HepG2 (cell line): Measurements from ENCODE around the gene NEU1. TPM values are rescaled to one million over a fixed set of nuclear protein-coding genes. Genes with fewer than 3 reads are reported as not detected.
A peak's percentile ranks its signal among the peaks of the same experiment; 100 is the strongest.

Experiments used
- ATAC-seq: fragments of 200-7000 bp; cut with Tn5 transposase; 3 replicates; pipeline ENCODE4 v1.9.1; 2020; ENCODE audit warnings: mild to moderate bottlenecking, moderate library complexity
- BruUV-seq: library from RNA; stranded (reverse); fragments of 400-500 nt; replicated peaks from 2 replicates; lab custom pipeline; 2021; lab: Mats Ljungman, UMichigan
- CTCF ChIA-PET: fragments of 300-600 bp; formaldehyde crosslinking; extraction: SDS; loops from one replicate; lab custom pipeline; 2021; ENCODE audit warnings: low total read pairs, inconsistent platforms, low intra/inter-chr PET ratio; lab: Yijun Ruan, JAX
- POLR2A ChIA-PET: fragments of 350-600 bp; sonication (Branson Sonifier 250); formaldehyde crosslinking; loops from one replicate; lab custom pipeline; 2020; ENCODE audit warnings: antibody characterized with exemption, inconsistent platforms; lab: Yijun Ruan, JAX
- DNase-seq: peaks from one replicate; pipeline ENCODE4 v3.0.0-alpha.2; 2015; ENCODE audit warnings: low spot score
- FAIRE-seq: peaks from 3 replicates; lab custom pipeline; 2011; peaks lifted over from hg19 to GRCh38; lab: Jason Lieb, UNC
- H2AFZ ChIP-seq: one replicate; pipeline ENCODE4 v1.6.1; 2011; ENCODE audit warnings: low read length, inconsistent platforms
- H3K27ac ChIP-seq: fragments of 300-600 bp; 3 replicates; pipeline ENCODE4 v1.8.0; 2011; ENCODE audit warnings: mixed run types, mild to moderate bottlenecking, mixed read lengths, low read length, inconsistent platforms; ENCODE audit not compliant: insufficient read depth; ENCODE audit errors: extremely low read length
- H3K27me3 ChIP-seq, 2 experiments: fragments of 200-600 bp in 1 of 2; 2 replicates in 1 of 2; 3 replicates in 1 of 2; pipeline versions ENCODE4 v1.6.0 to v1.8.0; 2011; ENCODE audit warnings: low read length in 2 of 2, mild to moderate bottlenecking in 2 of 2, moderate library complexity in 2 of 2, inconsistent platforms in 1 of 2; ENCODE audit not compliant: insufficient read depth in 2 of 2, control insufficient read depth in 1 of 2
- H3K36me3 ChIP-seq, 2 experiments: fragments of 200-600 bp in 1 of 2; replicated peaks in 1 of 2; 2 replicates in 1 of 2; 3 replicates in 1 of 2; pipeline versions ENCODE4 v1.5.1 to v1.8.0; 2011; ENCODE audit warnings: low read length in 2 of 2, inconsistent platforms in 1 of 2; ENCODE audit not compliant: insufficient read depth in 2 of 2, control insufficient read depth in 1 of 2
- H3K4me1 ChIP-seq: 2 replicates; pipeline ENCODE4 v1.5.1; 2012; ENCODE audit warnings: low read length, inconsistent platforms; ENCODE audit not compliant: insufficient read depth
- H3K4me2 ChIP-seq: 2 replicates; pipeline ENCODE4 v1.6.0; 2011; ENCODE audit warnings: low read depth, low read length, inconsistent platforms
- H3K4me3 ChIP-seq, 3 experiments: fragments of 200-600 bp in 1 of 3; sonication (generic), shearing (Covaris generic) in 1 of 3; replicated peaks in 1 of 3; 2 replicates each; pipeline ENCODE4 v1.5.1; 2011 to 2016; ENCODE audit warnings: low read length in 3 of 3, inconsistent platforms in 2 of 3, low read depth in 2 of 3, mild to moderate bottlenecking in 2 of 3, control low read depth in 1 of 3, mixed read lengths in 1 of 3; ENCODE audit not compliant: insufficient read depth in 1 of 3
- H3K79me2 ChIP-seq: one replicate; pipeline ENCODE4 v1.6.1; 2011; ENCODE audit warnings: low read length, inconsistent platforms; ENCODE audit not compliant: insufficient read depth
- H3K9ac ChIP-seq: 2 replicates; pipeline ENCODE4 v1.6.0; 2011; ENCODE audit warnings: mild to moderate bottlenecking, low read depth, low read length, inconsistent platforms; ENCODE audit not compliant: insufficient read depth
- H3K9me3 ChIP-seq: 2 replicates; pipeline ENCODE4 v1.5.1; 2012; ENCODE audit warnings: mild to moderate bottlenecking, low read length
- H4K20me1 ChIP-seq: 2 replicates; pipeline ENCODE4 v1.6.0; 2011; ENCODE audit warnings: inconsistent platforms, mild to moderate bottlenecking, low read length, moderate library complexity; ENCODE audit not compliant: insufficient read depth
- ARNT ChIP-seq: fragments of 450-650 bp; IDR thresholded peaks from 2 replicates; pipeline ENCODE4 v1.6.1; 2017
- PHF5A ChIP-seq: IDR thresholded peaks from one replicate; pipeline ENCODE4 v1.6.1; 2018; ENCODE audit warnings: low read depth, missing genetic modification reagents; ENCODE audit not compliant: unreplicated experiment
- PRPF4 ChIP-seq: fragments of 200-400 bp; formaldehyde crosslinking; IDR thresholded peaks from 2 replicates; pipeline ENCODE4 v1.6.1; 2016; ENCODE audit warnings: low read length, low read depth; ENCODE audit not compliant: poor library complexity, severe bottlenecking
- REPIN1 ChIP-seq: sonication (generic); formaldehyde crosslinking; IDR thresholded peaks from 2 replicates; pipeline ENCODE4 v1.8.0; 2022; ENCODE audit warnings: missing genetic modification reagents, low read depth, mild to moderate bottlenecking, borderline replicate concordance
- RFXAP ChIP-seq: sonication (generic); formaldehyde crosslinking; IDR thresholded peaks from 2 replicates; pipeline ENCODE4 v1.4.0; 2020; ENCODE audit warnings: missing genetic modification reagents, borderline replicate concordance
- SALL2 ChIP-seq: sonication (generic); formaldehyde crosslinking; IDR thresholded peaks from 2 replicates; pipeline ENCODE4 v1.8.1; 2023; ENCODE audit warnings: mild to moderate bottlenecking, missing genetic modification reagents, inconsistent platforms
- SCMH1 ChIP-seq: sonication (generic); formaldehyde crosslinking; IDR thresholded peaks from 2 replicates; pipeline ENCODE4 v1.9.0; 2021; ENCODE audit warnings: missing genetic modification reagents, mild to moderate bottlenecking, borderline replicate concordance
- SMAD1 ChIP-seq: sonication (generic); formaldehyde crosslinking; IDR thresholded peaks from 2 replicates; pipeline ENCODE4 v1.4.0; 2020; ENCODE audit warnings: missing genetic modification reagents, low read depth, mild to moderate bottlenecking, borderline replicate concordance
- SP2 ChIP-seq: sonication (generic); formaldehyde crosslinking; IDR thresholded peaks from 2 replicates; pipeline ENCODE4 v1.5.1; 2020; ENCODE audit warnings: mild to moderate bottlenecking, missing genetic modification reagents
- ZBTB3 ChIP-seq: sonication (generic); formaldehyde crosslinking; IDR thresholded peaks from 2 replicates; pipeline ENCODE4 v1.4.0; 2020; ENCODE audit warnings: low read depth, mild to moderate bottlenecking, moderate library complexity, missing genetic modification reagents, borderline replicate concordance
- ZNF10 ChIP-seq: sonication (generic); formaldehyde crosslinking; IDR thresholded peaks from 2 replicates; pipeline ENCODE4 v1.4.0; 2020; ENCODE audit warnings: mild to moderate bottlenecking, low read depth, missing genetic modification reagents, borderline replicate concordance
- ZNF251 ChIP-seq: sonication (generic); formaldehyde crosslinking; IDR thresholded peaks from 2 replicates; pipeline ENCODE4 v1.9.0; 2021; ENCODE audit warnings: mild to moderate bottlenecking, missing genetic modification reagents
- ZNF256 ChIP-seq: sonication (generic); formaldehyde crosslinking; conservative IDR thresholded peaks from 2 replicates; pipeline ENCODE4 v1.4.0; 2020; ENCODE audit warnings: missing genetic modification reagents
- ZNF274 ChIP-seq: sonication (generic); formaldehyde crosslinking; IDR thresholded peaks from 2 replicates; pipeline ENCODE4 v1.5.1; 2020; ENCODE audit warnings: mild to moderate bottlenecking, missing genetic modification reagents
- ZNF558 ChIP-seq: sonication (generic); formaldehyde crosslinking; IDR thresholded peaks from 2 replicates; pipeline ENCODE4 v1.9.0; 2022; ENCODE audit warnings: mild to moderate bottlenecking, missing genetic modification reagents, borderline replicate concordance
- ZNF570 ChIP-seq: sonication (generic); formaldehyde crosslinking; IDR thresholded peaks from 2 replicates; pipeline ENCODE4 v1.4.0; 2020; ENCODE audit warnings: mild to moderate bottlenecking, missing genetic modification reagents, borderline replicate concordance
- ZNF878 ChIP-seq: sonication (generic); formaldehyde crosslinking; IDR thresholded peaks from 2 replicates; pipeline ENCODE4 v1.8.1; 2023; ENCODE audit warnings: mild to moderate bottlenecking, missing genetic modification reagents, moderate library complexity
- ZSCAN22 ChIP-seq: sonication (generic); formaldehyde crosslinking; IDR thresholded peaks from 2 replicates; pipeline ENCODE4 v1.4.0; 2020; ENCODE audit warnings: mild to moderate bottlenecking, missing genetic modification reagents
- ZSCAN25 ChIP-seq: sonication (generic); formaldehyde crosslinking; IDR thresholded peaks from 2 replicates; pipeline ENCODE4 v1.8.0; 2022; ENCODE audit warnings: mild to moderate bottlenecking, missing genetic modification reagents
- WGBS: methylation state at CpG from one replicate; pipeline ENCODE4 v1.1.6; 2017; ENCODE audit warnings: low lambda C conversion rate; 5-methylcytosine and 5-hydroxymethylcytosine counted together
- in situ Hi-C: cut with HindIII; loops from 2 replicates; pipeline ENCODE4 v1.10.0; 2017; ENCODE audit warnings: low pct_unique_long_range_greater_than_20kb; ENCODE audit not compliant: extremely low pct_ligation_motif_present
- intact Hi-C: fragments of 100-400 bp; cut with micrococcal nuclease; formaldehyde crosslinking; loops from one replicate; pipeline ENCODE4 v1.10.0; 2022; ENCODE audit not compliant: unreplicated experiment
- polyA plus RNA-seq, 8 experiments: library from polyadenylated mRNA; depleted of rRNA in 3 of 8; stranded (reverse) in 7 of 8; unstranded in 1 of 8; fragments of >200 nt; fragmentation: Illumina TruSeq in 4 of 8; extraction: Trizol in 4 of 8; gene quantifications; 2 replicates each; pipeline versions ENCODE4 v1.2.1 to v1.2.3, GENCODE V29; 2011 to 2016; ENCODE audit warnings: low read depth in 4 of 8, missing spikeins in 1 of 8, mixed read lengths in 1 of 8; ENCODE audit not compliant: insufficient read depth in 1 of 8
- total RNA-seq, 5 experiments: library from RNA; depleted of rRNA; stranded (reverse); fragments of >200 nt; fragmentation: Illumina TruSeq; extraction: Trizol; gene quantifications; 2 replicates each; pipeline ENCODE4 v1.2.3, GENCODE V29; 2016; ENCODE audit warnings: low read depth in 1 of 5
- TF ChIP-seq, protein P1 (sequence below): sonication (generic); formaldehyde crosslinking; IDR thresholded peaks from 2 replicates; pipeline ENCODE4 v1.5.1; 2020; ENCODE audit warnings: missing genetic modification reagents, mild to moderate bottlenecking, borderline replicate concordance
- TF ChIP-seq, protein P2 (sequence below): sonication (generic); formaldehyde crosslinking; IDR thresholded peaks from 2 replicates; pipeline ENCODE4 v1.4.0; 2020; ENCODE audit warnings: mild to moderate bottlenecking, missing genetic modification reagents

NEU1 gene
- total and polyA plus RNA-seq, 2 of the 13 experiments (the other 11 are each of a cell fraction or from before 2014, with no cell fraction given) = 215 to 297 TPM

- TF ChIP-seq, protein P1, sequence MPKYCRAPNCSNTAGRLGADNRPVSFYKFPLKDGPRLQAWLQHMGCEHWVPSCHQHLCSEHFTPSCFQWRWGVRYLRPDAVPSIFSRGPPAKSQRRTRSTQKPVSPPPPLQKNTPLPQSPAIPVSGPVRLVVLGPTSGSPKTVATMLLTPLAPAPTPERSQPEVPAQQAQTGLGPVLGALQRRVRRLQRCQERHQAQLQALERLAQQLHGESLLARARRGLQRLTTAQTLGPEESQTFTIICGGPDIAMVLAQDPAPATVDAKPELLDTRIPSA (CRISPR knock-in tag) = no peak
- TF ChIP-seq ZSCAN22 = no peak
- no peak for TF ChIP-seq ZNF256 (CRISPR knock-in tag)
- TF ChIP-seq ARNT = no peak
- no peak for TF ChIP-seq ZSCAN25 (CRISPR knock-in tag)
- no peak for TF ChIP-seq PRPF4
Observed at GRCh38 chr6:31879143-31879542, 16.5 kb upstream of the NEU1 start (continued).

GRCh38 chr6:31878726-31879125 lies 16.1 kb upstream of the NEU1 start, which contains the start of gene SLC44A4:
SLC44A4 (minus strand) TSS chr6:31878997; CDS start chr6:31878980, 17 bp downstream.
- peak within 1 kb of the TSS; percentile 8 for H2AFZ ChIP-seq
- intact Hi-C loops (no loop called here), in situ Hi-C loops (no loop called here)
- no peak within 1 kb of the TSS for H3K27ac ChIP-seq
- H3K4me3 ChIP-seq = peak within 1 kb of the TSS; percentile 42 to 72 (median 46)
- H3K36me3 ChIP-seq = peaks cover 21 to 39% of the 10 kb centered on the region in 2 experiments
- H3K79me2 ChIP-seq = no peaks in the 10 kb centered on the region
- 76% methylated on average over 18 of the region's 18 CpGs for WGBS
- H3K4me1 ChIP-seq = peaks cover 41% of the 10 kb centered on the region
- ChIA-PET POLR2A (interaction anchor here (1.1 to 7.2 kb wide), 2 partner anchors 11 to 14 kb away, joined by 3 to 103 read pairs; partner anchors contain the start of gene NEU1), CTCF (no interaction called here)
- no peak for FAIRE-seq
- H4K20me1 ChIP-seq = no peaks in the 10 kb centered on the region
- ATAC-seq = no peak
- BruUV-seq = no TSS peak
- peak within 1 kb of the TSS; percentile 65 for H3K9ac ChIP-seq
- H3K27me3 ChIP-seq = no peaks in the 10 kb centered on the region
- H3K9me3 ChIP-seq = no peaks in the 10 kb centered on the region
- no peak for DNase-seq
- H3K4me2 ChIP-seq = peak within 1 kb of the TSS; percentile 92
- TF ChIP-seq RFXAP (CRISPR knock-in tag) = no peak
- TF ChIP-seq ZNF274 = no peak
- no peak for TF ChIP-seq SCMH1
- no peak for TF ChIP-seq ZNF10
- no peak for TF ChIP-seq SMAD1
- TF ChIP-seq ZNF256 (CRISPR knock-in tag) = no peak
- no peak for TF ChIP-seq ZNF558 (CRISPR knock-in tag)
- TF ChIP-seq, protein P2, sequence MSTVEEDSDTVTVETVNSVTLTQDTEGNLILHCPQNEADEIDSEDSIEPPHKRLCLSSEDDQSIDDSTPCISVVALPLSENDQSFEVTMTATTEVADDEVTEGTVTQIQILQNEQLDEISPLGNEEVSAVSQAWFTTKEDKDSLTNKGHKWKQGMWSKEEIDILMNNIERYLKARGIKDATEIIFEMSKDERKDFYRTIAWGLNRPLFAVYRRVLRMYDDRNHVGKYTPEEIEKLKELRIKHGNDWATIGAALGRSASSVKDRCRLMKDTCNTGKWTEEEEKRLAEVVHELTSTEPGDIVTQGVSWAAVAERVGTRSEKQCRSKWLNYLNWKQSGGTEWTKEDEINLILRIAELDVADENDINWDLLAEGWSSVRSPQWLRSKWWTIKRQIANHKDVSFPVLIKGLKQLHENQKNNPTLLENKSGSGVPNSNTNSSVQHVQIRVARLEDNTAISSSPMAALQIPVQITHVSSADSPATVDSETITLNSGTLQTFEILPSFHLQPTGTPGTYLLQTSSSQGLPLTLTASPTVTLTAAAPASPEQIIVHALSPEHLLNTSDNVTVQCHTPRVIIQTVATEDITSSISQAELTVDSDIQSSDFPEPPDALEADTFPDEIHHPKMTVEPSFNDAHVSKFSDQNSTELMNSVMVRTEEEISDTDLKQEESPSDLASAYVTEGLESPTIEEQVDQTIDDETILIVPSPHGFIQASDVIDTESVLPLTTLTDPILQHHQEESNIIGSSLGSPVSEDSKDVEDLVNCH (CRISPR knock-in tag) = no peak
- TF ChIP-seq SALL2 (CRISPR knock-in tag) = no peak
- no peak for TF ChIP-seq REPIN1 (CRISPR knock-in tag)
- TF ChIP-seq PHF5A = no peak
- no peak for TF ChIP-seq ZNF570 (CRISPR knock-in tag)
- TF ChIP-seq SP2 (CRISPR knock-in tag) = no peak
- TF ChIP-seq ZBTB3 (CRISPR knock-in tag) = no peak
- no peak for TF ChIP-seq ZNF878 (CRISPR knock-in tag)
- no peak for TF ChIP-seq ZNF251 (CRISPR knock-in tag)
